GM21360 (cell line): ENCODE results near the gene CYP24A1.
"Not testable (repeated sequence)": the region's sequence is repeated elsewhere in the genome, so short reads cannot be mapped to it uniquely, and the experiment has no call there.

Source experiments
- ATAC-seq: cut with Tn5 transposase; IDR thresholded peaks from one replicate; pipeline ENCODE4 v1.9.1; 2021; ENCODE audit warnings: mild to moderate bottlenecking, moderate library complexity; ENCODE audit not compliant: unreplicated experiment

The CYP24A1 gene

GRCh38 chr20:54138427-54138826 lies 35.4 kb downstream of the CYP24A1 start:
- ATAC-seq, result no peak

- ATAC-seq, result no peak
Observed at GRCh38 chr20:54137115-54137514, 36.7 kb downstream of the CYP24A1 start.

GRCh38 chr20:54134445-54135220 lies 39.2 kb downstream of the CYP24A1 start:
- ATAC-seq, result no peak

GRCh38 chr20:54133434-54134427 lies 40.1 kb downstream of the CYP24A1 start:
- no peak for ATAC-seq

- no peak for ATAC-seq
Observed at GRCh38 chr20:54132612-54133433, 41.0 kb downstream of the CYP24A1 start.

- no peak for ATAC-seq
Observed at GRCh38 chr20:54131675-54132611, 41.8 kb downstream of the CYP24A1 start.

GRCh38 chr20:54131125-54131524 lies 42.7 kb downstream of the CYP24A1 start:
- not testable (repeated sequence) for ATAC-seq

- no peak for ATAC-seq
Observed at GRCh38 chr20:54129350-54129749, 44.4 kb downstream of the CYP24A1 start.

- ATAC-seq, result no peak
Observed at GRCh38 chr20:54127855-54128574, 45.8 kb downstream of the CYP24A1 start.

GRCh38 chr20:54126806-54127655 lies 46.8 kb downstream of the CYP24A1 start:
- ATAC-seq, result no peak

GRCh38 chr20:54126328-54126727 lies 47.5 kb downstream of the CYP24A1 start:
- ATAC-seq, result not testable (repeated sequence)

GRCh38 chr20:54123587-54124180 lies 50.1 kb downstream of the CYP24A1 start:
- ATAC-seq, result no peak

GRCh38 chr20:54122681-54123586 lies 50.9 kb downstream of the CYP24A1 start:
- no peak for ATAC-seq

GRCh38 chr20:54122189-54122588 lies 51.6 kb downstream of the CYP24A1 start:
- ATAC-seq, result no peak

GRCh38 chr20:54119744-54120143 lies 54.0 kb downstream of the CYP24A1 start:
- no peak for ATAC-seq

GRCh38 chr20:54118220-54119001 lies 55.4 kb downstream of the CYP24A1 start:
- no peak for ATAC-seq
